HepG2 (cell line): ENCODE measurements around the gene NALCN. TPM values are rescaled to one million over a fixed set of nuclear protein-coding genes. Genes with fewer than 3 reads are reported as not detected.

Source experiments
- ATAC-seq: fragments of 200-7000 bp; cut with Tn5 transposase; 3 replicates; pipeline ENCODE4 v1.9.1; 2020; ENCODE audit warnings: mild to moderate bottlenecking, moderate library complexity
- BruUV-seq: library from RNA; stranded (reverse); fragments of 400-500 nt; replicated peaks from 2 replicates; lab custom pipeline; 2021; lab: Mats Ljungman, UMichigan
- CTCF ChIA-PET: fragments of 300-600 bp; formaldehyde crosslinking; extraction: SDS; loops from one replicate; lab custom pipeline; 2021; ENCODE audit warnings: low total read pairs, inconsistent platforms, low intra/inter-chr PET ratio; lab: Yijun Ruan, JAX
- POLR2A ChIA-PET: fragments of 350-600 bp; sonication (Branson Sonifier 250); formaldehyde crosslinking; loops from one replicate; lab custom pipeline; 2020; ENCODE audit warnings: antibody characterized with exemption, inconsistent platforms; lab: Yijun Ruan, JAX
- DNase-seq: peaks from one replicate; pipeline ENCODE4 v3.0.0-alpha.2; 2015; ENCODE audit warnings: low spot score
- FAIRE-seq: peaks from 3 replicates; lab custom pipeline; 2011; peaks lifted over from hg19 to GRCh38; lab: Jason Lieb, UNC
- H2AFZ ChIP-seq: one replicate; pipeline ENCODE4 v1.6.1; 2011; ENCODE audit warnings: low read length, inconsistent platforms
- H3K27ac ChIP-seq: fragments of 300-600 bp; 3 replicates; pipeline ENCODE4 v1.8.0; 2011; ENCODE audit warnings: mixed run types, mild to moderate bottlenecking, mixed read lengths, low read length, inconsistent platforms; ENCODE audit not compliant: insufficient read depth; ENCODE audit errors: extremely low read length
- H3K27me3 ChIP-seq, 2 experiments: fragments of 200-600 bp in 1 of 2; 2 replicates in 1 of 2; 3 replicates in 1 of 2; pipeline versions ENCODE4 v1.6.0 to v1.8.0; 2011; ENCODE audit warnings: low read length in 2 of 2, mild to moderate bottlenecking in 2 of 2, moderate library complexity in 2 of 2, inconsistent platforms in 1 of 2; ENCODE audit not compliant: insufficient read depth in 2 of 2, control insufficient read depth in 1 of 2
- H3K36me3 ChIP-seq, 2 experiments: fragments of 200-600 bp in 1 of 2; replicated peaks in 1 of 2; 2 replicates in 1 of 2; 3 replicates in 1 of 2; pipeline versions ENCODE4 v1.5.1 to v1.8.0; 2011; ENCODE audit warnings: low read length in 2 of 2, inconsistent platforms in 1 of 2; ENCODE audit not compliant: insufficient read depth in 2 of 2, control insufficient read depth in 1 of 2
- H3K4me1 ChIP-seq: 2 replicates; pipeline ENCODE4 v1.5.1; 2012; ENCODE audit warnings: low read length, inconsistent platforms; ENCODE audit not compliant: insufficient read depth
- H3K4me2 ChIP-seq: 2 replicates; pipeline ENCODE4 v1.6.0; 2011; ENCODE audit warnings: low read depth, low read length, inconsistent platforms
- H3K4me3 ChIP-seq, 3 experiments: fragments of 200-600 bp in 1 of 3; sonication (generic), shearing (Covaris generic) in 1 of 3; replicated peaks in 1 of 3; 2 replicates each; pipeline ENCODE4 v1.5.1; 2011 to 2016; ENCODE audit warnings: low read length in 3 of 3, inconsistent platforms in 2 of 3, low read depth in 2 of 3, mild to moderate bottlenecking in 2 of 3, control low read depth in 1 of 3, mixed read lengths in 1 of 3; ENCODE audit not compliant: insufficient read depth in 1 of 3
- H3K79me2 ChIP-seq: one replicate; pipeline ENCODE4 v1.6.1; 2011; ENCODE audit warnings: low read length, inconsistent platforms; ENCODE audit not compliant: insufficient read depth
- H3K9ac ChIP-seq: 2 replicates; pipeline ENCODE4 v1.6.0; 2011; ENCODE audit warnings: mild to moderate bottlenecking, low read depth, low read length, inconsistent platforms; ENCODE audit not compliant: insufficient read depth
- H3K9me3 ChIP-seq: 2 replicates; pipeline ENCODE4 v1.5.1; 2012; ENCODE audit warnings: mild to moderate bottlenecking, low read length
- H4K20me1 ChIP-seq: 2 replicates; pipeline ENCODE4 v1.6.0; 2011; ENCODE audit warnings: inconsistent platforms, mild to moderate bottlenecking, low read length, moderate library complexity; ENCODE audit not compliant: insufficient read depth
- ATM ChIP-seq: fragments of 450-650 bp; IDR thresholded peaks from 2 replicates; pipeline ENCODE4 v1.7.1; 2017; ENCODE audit warnings: mild to moderate bottlenecking, borderline replicate concordance
- CEBPG ChIP-seq: IDR thresholded peaks from 2 replicates; pipeline ENCODE4 v1.6.1; 2016
- HCFC1 ChIP-seq: fragments of 150-350 bp; IDR thresholded peaks from 2 replicates; pipeline ENCODE4 v1.6.1; 2014; ENCODE audit warnings: low read depth, low read length
- KLF12 ChIP-seq: sonication (generic); formaldehyde crosslinking; IDR thresholded peaks from 2 replicates; pipeline ENCODE4 v1.4.0; 2020; ENCODE audit warnings: missing genetic modification reagents, borderline replicate concordance
- NFYC ChIP-seq: IDR thresholded peaks from 2 replicates; pipeline ENCODE4 v1.6.1; 2016; ENCODE audit warnings: missing genetic modification reagents, missing compliant biosample characterization
- SAP130 ChIP-seq: IDR thresholded peaks from 2 replicates; pipeline ENCODE4 v1.6.1; 2016; ENCODE audit warnings: low read depth
- SIX4 ChIP-seq: sonication (generic); formaldehyde crosslinking; IDR thresholded peaks from 2 replicates; pipeline ENCODE4 v1.4.0; 2020; ENCODE audit warnings: missing genetic modification reagents
- TCF12 ChIP-seq, 2 experiments: fragments of 450-650 bp in 1 of 2; sonication (generic) in 1 of 2; formaldehyde crosslinking in 1 of 2; IDR thresholded peaks; 2 replicates each; pipeline versions ENCODE4 v1.6.1 to v1.8.0; 2017 to 2022; ENCODE audit warnings: antibody characterized with exemption in 1 of 2, mild to moderate bottlenecking in 1 of 2, missing genetic modification reagents in 1 of 2, moderate library complexity in 1 of 2
- TEF ChIP-seq: sonication (generic); formaldehyde crosslinking; IDR thresholded peaks from 2 replicates; pipeline ENCODE4 v1.5.0; 2020; ENCODE audit warnings: missing genetic modification reagents
- ZIK1 ChIP-seq: sonication (generic); formaldehyde crosslinking; IDR thresholded peaks from 2 replicates; pipeline ENCODE4 v1.5.0; 2020; ENCODE audit warnings: mild to moderate bottlenecking, low read depth, missing genetic modification reagents, borderline replicate concordance
- ZNF367 ChIP-seq: sonication (generic); formaldehyde crosslinking; IDR thresholded peaks from 2 replicates; pipeline ENCODE4 v1.4.0; 2020; ENCODE audit warnings: missing genetic modification reagents, borderline replicate concordance
- ZNF569 ChIP-seq: sonication (generic); formaldehyde crosslinking; IDR thresholded peaks from 2 replicates; pipeline ENCODE4 v1.5.0; 2020; ENCODE audit warnings: mild to moderate bottlenecking, missing genetic modification reagents, moderate library complexity, borderline replicate concordance
- WGBS: methylation state at CpG from one replicate; pipeline ENCODE4 v1.1.6; 2017; ENCODE audit warnings: low lambda C conversion rate; 5-methylcytosine and 5-hydroxymethylcytosine counted together
- in situ Hi-C: cut with HindIII; loops from 2 replicates; pipeline ENCODE4 v1.10.0; 2017; ENCODE audit warnings: low pct_unique_long_range_greater_than_20kb; ENCODE audit not compliant: extremely low pct_ligation_motif_present
- intact Hi-C: fragments of 100-400 bp; cut with micrococcal nuclease; formaldehyde crosslinking; loops from one replicate; pipeline ENCODE4 v1.10.0; 2022; ENCODE audit not compliant: unreplicated experiment
- polyA plus RNA-seq, 8 experiments: library from polyadenylated mRNA; depleted of rRNA in 3 of 8; stranded (reverse) in 7 of 8; unstranded in 1 of 8; fragments of >200 nt; fragmentation: Illumina TruSeq in 4 of 8; extraction: Trizol in 4 of 8; gene quantifications; 2 replicates each; pipeline versions ENCODE4 v1.2.1 to v1.2.3, GENCODE V29; 2011 to 2016; ENCODE audit warnings: low read depth in 4 of 8, missing spikeins in 1 of 8, mixed read lengths in 1 of 8; ENCODE audit not compliant: insufficient read depth in 1 of 8
- total RNA-seq, 5 experiments: library from RNA; depleted of rRNA; stranded (reverse); fragments of >200 nt; fragmentation: Illumina TruSeq; extraction: Trizol; gene quantifications; 2 replicates each; pipeline ENCODE4 v1.2.3, GENCODE V29; 2016; ENCODE audit warnings: low read depth in 1 of 5
- TF ChIP-seq, protein P1 (sequence below), 2 experiments: fragments of 450-650 bp in 1 of 2; sonication (generic) in 1 of 2; formaldehyde crosslinking; IDR thresholded peaks; 2 replicates each; pipeline versions ENCODE4 v1.5.0 to v1.8.0; 2020 to 2022; ENCODE audit warnings: mild to moderate bottlenecking in 1 of 2, missing genetic modification reagents in 1 of 2

Gene NALCN
- total and polyA plus RNA-seq, 2 of the 13 experiments (the other 11 are each of a cell fraction or from before 2014, with no cell fraction given), result not detected

GRCh38 chr13:101292711-101293110, 123.6 kb downstream of the NALCN start:
- WGBS, result 0% methylated on average over 1 of the region's 1 CpG
- in situ Hi-C loops (no loop called here), intact Hi-C loops (no loop called here)
- H3K36me3 ChIP-seq, result no peaks in the 10 kb centered on the region
- H3K4me1 ChIP-seq, result no peaks in the 10 kb centered on the region
- no peaks in the 10 kb centered on the region for H3K9me3 ChIP-seq
- no peak for FAIRE-seq
- no peak for DNase-seq
- no peak overlapping the region for H3K9ac ChIP-seq
- ChIA-PET POLR2A (no interaction called here), CTCF (no interaction called here)
- H4K20me1 ChIP-seq, result no peaks in the 10 kb centered on the region
- no peaks in the 10 kb centered on the region for H3K79me2 ChIP-seq
- H2AFZ ChIP-seq, result no peak overlapping the region
- no peak overlapping the region for H3K27ac ChIP-seq
- no peak overlapping the region for H3K4me2 ChIP-seq
- no peak overlapping the region for H3K4me3 ChIP-seq
- no TSS peak for BruUV-seq
- no peak for ATAC-seq
- no peaks in the 10 kb centered on the region for H3K27me3 ChIP-seq
- TF ChIP-seq CEBPG (no peak), SIX4 (CRISPR knock-in tag) (no peak), TEF (no peak), HCFC1 (no peak), TCF12 (IDR thresholded peaks at IDR 0.05) (no peak), TCF12 (CRISPR knock-in tag; IDR thresholded peaks at IDR 0.05) (no peak), ZIK1 (CRISPR knock-in tag) (no peak), KLF12 (CRISPR knock-in tag) (no peak)

GRCh38 chr13:101291646-101292515, 124.4 kb downstream of the NALCN start:
- ATAC-seq (no peak), FAIRE-seq (no peak), DNase-seq (no peak)
- no peak overlapping the region for H3K4me3 ChIP-seq
- no peak overlapping the region for H2AFZ ChIP-seq
- TF ChIP-seq ZNF569 (CRISPR knock-in tag) (no peak), NFYC (CRISPR knock-in tag) (no peak), SAP130 (CRISPR knock-in tag) (no peak), ATM (no peak), ZNF367 (CRISPR knock-in tag) (no peak)
- TF ChIP-seq, protein P1, sequence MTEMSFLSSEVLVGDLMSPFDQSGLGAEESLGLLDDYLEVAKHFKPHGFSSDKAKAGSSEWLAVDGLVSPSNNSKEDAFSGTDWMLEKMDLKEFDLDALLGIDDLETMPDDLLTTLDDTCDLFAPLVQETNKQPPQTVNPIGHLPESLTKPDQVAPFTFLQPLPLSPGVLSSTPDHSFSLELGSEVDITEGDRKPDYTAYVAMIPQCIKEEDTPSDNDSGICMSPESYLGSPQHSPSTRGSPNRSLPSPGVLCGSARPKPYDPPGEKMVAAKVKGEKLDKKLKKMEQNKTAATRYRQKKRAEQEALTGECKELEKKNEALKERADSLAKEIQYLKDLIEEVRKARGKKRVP (CRISPR knock-in tag; IDR thresholded peaks at IDR 0.05), result no peak
- no peak overlapping the region for H3K4me2 ChIP-seq
- WGBS, result 7% methylated on average over 10 of the region's 10 CpGs
- no peaks in the 10 kb centered on the region for H3K36me3 ChIP-seq
- no peak overlapping the region for H3K27ac ChIP-seq
- no peaks in the 10 kb centered on the region for H3K9me3 ChIP-seq
- ChIA-PET POLR2A (no interaction called here), CTCF (no interaction called here)
- H3K27me3 ChIP-seq, result no peaks in the 10 kb centered on the region
- intact Hi-C loops (no loop called here), in situ Hi-C loops (no loop called here)
- no peaks in the 10 kb centered on the region for H4K20me1 ChIP-seq
- no TSS peak for BruUV-seq
- no peaks in the 10 kb centered on the region for H3K4me1 ChIP-seq
- H3K9ac ChIP-seq, result no peak overlapping the region
- H3K79me2 ChIP-seq, result no peaks in the 10 kb centered on the region
